B cell (primary cell): ENCODE data around the gene GRID1. TPM values are rescaled to one million over a fixed set of nuclear protein-coding genes. Genes with fewer than 3 reads are reported as not detected.

ENCODE experiments used
- ATAC-seq: fragments of 200-7000 bp; cut with Tn5 transposase; one replicate; pipeline ENCODE4 v1.10.0; 2021; ENCODE audit warnings: low read depth, mild to moderate bottlenecking, moderate number of reproducible peaks, moderate library complexity
- CTCF ChIA-PET: fragments of 350-600 bp; sonication (Branson Sonifier 250); formaldehyde crosslinking; loops from one replicate; lab custom pipeline; 2021; ENCODE audit warnings: antibody characterized with exemption, inconsistent platforms; lab: Charles Lee
- POLR2A ChIA-PET: fragments of 350-600 bp; sonication (Branson Sonifier 250); formaldehyde crosslinking; loops from one replicate; lab custom pipeline; 2021; ENCODE audit warnings: antibody characterized with exemption; lab: Charles Lee
- DNase-seq: peaks from one replicate; pipeline ENCODE4 v3.0.0; 2013
- H2AFZ ChIP-seq: 2 replicates; pipeline ENCODE4 v1.6.1; 2012; ENCODE audit warnings: mild to moderate bottlenecking, low read depth, low read length; ENCODE audit not compliant: insufficient read depth, poor library complexity, severe bottlenecking
- H3K27ac ChIP-seq, 2 donors: 1 replicate in 1 of 2; 2 replicates in 1 of 2; pipeline ENCODE4 v1.5.1; 2012 to 2013; ENCODE audit warnings: low read length in 2 of 2, mild to moderate bottlenecking in 2 of 2, moderate library complexity in 1 of 2
- H3K27me3 ChIP-seq, 4 experiments: fragments of 200-600 bp in 1 of 4; sonication (generic) in 1 of 4; replicated peaks in 1 of 4; 1 replicate in 2 of 4; 2 replicates in 2 of 4; pipeline versions ENCODE4 v1.6.1 to v1.7.0; 2013 to 2016; ENCODE audit warnings: low read length in 3 of 4, mild to moderate bottlenecking in 2 of 4, mixed read lengths in 1 of 4, moderate library complexity in 1 of 4; ENCODE audit not compliant: insufficient read depth in 4 of 4, control insufficient read depth in 3 of 4; ENCODE audit errors: control extremely low read depth in 1 of 4
- H3K36me3 ChIP-seq, 2 experiments: replicated peaks in 1 of 2; 1 replicate in 1 of 2; 2 replicates in 1 of 2; pipeline versions ENCODE4 v1.6.1 to v1.7.1; 2013; ENCODE audit warnings: low read length in 1 of 2; ENCODE audit not compliant: insufficient read depth in 2 of 2, control insufficient read depth in 1 of 2; ENCODE audit errors: control extremely low read depth in 1 of 2, extremely low read depth in 1 of 2
- H3K4me1 ChIP-seq, 2 donors: fragments of 200-600 bp in 1 of 2; sonication (generic) in 1 of 2; 1 replicate in 1 of 2; 2 replicates in 1 of 2; pipeline versions ENCODE4 v1.5.1 to v1.6.1; 2013 to 2017; ENCODE audit warnings: low read length in 2 of 2; ENCODE audit not compliant: control insufficient read depth in 2 of 2, insufficient read depth in 2 of 2
- H3K4me2 ChIP-seq: replicated peaks from 2 replicates; pipeline ENCODE3; 2012; ENCODE audit warnings: mild to moderate bottlenecking, low read depth, low read length; ENCODE audit not compliant: poor library complexity, severe bottlenecking
- H3K4me3 ChIP-seq, 5 experiments: fragments of 200-600 bp in 1 of 5; sonication (generic) in 1 of 5; 1 replicate in 3 of 5; 2 replicates in 2 of 5; pipeline versions ENCODE4 v1.5.1 to v1.7.0; 2011 to 2016; ENCODE audit warnings: low read length in 4 of 5, mild to moderate bottlenecking in 4 of 5, low read depth in 2 of 5, control low read depth in 1 of 5, moderate library complexity in 1 of 5; ENCODE audit not compliant: insufficient read depth in 1 of 5; ENCODE audit errors: control extremely low read depth in 1 of 5, extremely low read depth in 1 of 5
- H3K79me2 ChIP-seq: fragments of 200-600 bp; sonication (generic); one replicate; pipeline ENCODE4 v1.6.0; 2016; ENCODE audit warnings: low read length; ENCODE audit not compliant: control insufficient read depth, insufficient read depth
- H3K9ac ChIP-seq: fragments of 200-600 bp; sonication (generic); 2 replicates; pipeline ENCODE4 v1.6.1; 2017; ENCODE audit warnings: mild to moderate bottlenecking, low read length, moderate library complexity
- H3K9me3 ChIP-seq, 3 donors: one replicate each; pipeline versions ENCODE4 v1.6.1 to v1.7.1; 2013; ENCODE audit warnings: low read length in 2 of 3; ENCODE audit not compliant: control insufficient read depth in 2 of 3, insufficient read depth in 1 of 3; ENCODE audit errors: control extremely low read depth in 1 of 3
- H4K20me1 ChIP-seq: 2 replicates; pipeline ENCODE4 v1.6.0; 2012; ENCODE audit warnings: mild to moderate bottlenecking, low read length; ENCODE audit not compliant: insufficient read depth, control insufficient read depth, poor library complexity, severe bottlenecking
- H3K27ac Mint-ChIP-seq: one replicate; pipeline ENCODE4 v1.8.0; 2021; ENCODE audit warnings: mixed read lengths
- H3K27me3 Mint-ChIP-seq: one replicate; pipeline ENCODE4 v1.8.0; 2021; ENCODE audit warnings: mixed read lengths
- H3K4me1 Mint-ChIP-seq: one replicate; pipeline ENCODE4 v1.8.0; 2021; ENCODE audit warnings: mixed read lengths
- H3K4me3 Mint-ChIP-seq: one replicate; pipeline ENCODE4 v1.8.0; 2021; ENCODE audit warnings: mixed read lengths
- H3K9me3 Mint-ChIP-seq: one replicate; pipeline ENCODE4 v1.8.0; 2022; ENCODE audit warnings: mixed read lengths; ENCODE audit not compliant: insufficient read depth
- EZH2 ChIP-seq: IDR thresholded peaks from 2 replicates; pipeline ENCODE4 v1.6.1; 2012; ENCODE audit warnings: borderline replicate concordance, low read depth, mild to moderate bottlenecking, moderate library complexity, low read length; ENCODE audit not compliant: insufficient read depth, poor library complexity, severe bottlenecking
- WGBS: methylation state at CpG from one replicate; pipeline ENCODE4 v1.1.5; 2013; ENCODE audit warnings: missing lambda C conversion rate; ENCODE audit not compliant: insufficient coverage; 5-methylcytosine and 5-hydroxymethylcytosine counted together
- intact Hi-C: fragments of 100-400 bp; cut with micrococcal nuclease; formaldehyde crosslinking; loops from one replicate; pipeline ENCODE4 v1.10.0; 2022
- polyA plus RNA-seq: library from polyadenylated mRNA; depleted of rRNA; stranded (reverse); fragments of >200 nt; gene quantifications from 2 replicates; pipeline ENCODE4 v1.2.3, GENCODE V29; 2012
- total RNA-seq, 2 donors: library from RNA; stranded (reverse); fragments of 120-200 nt in 1 of 2; gene quantifications; 1 replicate in 1 of 2; 2 replicates in 1 of 2; pipeline versions ENCODE4 v1.2.3 to v1.2.4, GENCODE V29; 2013 to 2022
- TF ChIP-seq, protein P1 (sequence below): fragments of 200-600 bp; IDR thresholded peaks from one replicate; pipeline ENCODE4 v1.8.0; 2022; ENCODE audit warnings: antibody characterized with exemption, mild to moderate bottlenecking

The GRID1 gene
- total and polyA plus RNA-seq, 2 donors (not counting 1 experiment from before 2014, with no cell fraction given): not detected

DNA sequence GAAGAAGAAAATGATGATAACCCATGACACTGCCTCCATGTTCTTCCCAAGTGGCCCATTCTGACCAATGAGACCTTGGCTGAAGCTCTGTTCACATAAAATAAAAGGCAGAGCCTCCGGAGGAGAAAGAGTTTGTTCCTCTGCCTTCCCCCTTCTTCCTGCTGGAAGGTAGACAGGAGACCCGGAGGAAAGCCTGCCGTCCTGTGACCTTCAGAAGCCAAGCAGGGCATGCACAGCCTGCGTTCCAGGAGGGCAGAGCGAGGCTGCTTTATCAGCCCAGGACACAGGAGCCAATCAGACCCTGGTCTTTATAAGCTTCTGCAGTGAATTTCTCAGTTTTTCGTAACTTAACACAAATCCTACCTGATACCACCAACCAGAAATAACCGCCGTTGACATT, 8.6 kb upstream of the GRID1 start:
- Histone ChIP-seq H3K4me1 (peaks cover 5 to 8% of the 10 kb centered on the region in 2 donors), H3K4me2 (no peak overlapping the region), H3K9me3 (peaks cover 0 to 4% (median 0%) of the 10 kb centered on the region in 3 donors), H3K9ac (no peak overlapping the region), H3K4me3 (no peak overlapping the region), H3K27me3 (peaks cover 0 to 56% (median 11%) of the 10 kb centered on the region in 4 experiments), H2AFZ (no peak overlapping the region), H3K79me2 (no peaks in the 10 kb centered on the region), H3K27ac (no peak overlapping the region), H4K20me1 (no peaks in the 10 kb centered on the region), H3K36me3 (no peaks in the 10 kb centered on the region)
- ATAC-seq (no peak), DNase-seq (no peak)
- Mint-ChIP-seq H3K4me3 (no peak overlapping the region), H3K27ac (no peak overlapping the region), H3K27me3 (peaks cover 55% of the 10 kb centered on the region), H3K9me3 (no peaks in the 10 kb centered on the region), H3K4me1 (peaks cover 2% of the 10 kb centered on the region)
- intact Hi-C loops: loop anchor here (5.0 to 10.0 kb wide), 3 partner anchors 378 to 1530 kb away; no protein-coding TSS in a partner anchor
- TF ChIP-seq EZH2: no peak
- TF ChIP-seq, protein P1, sequence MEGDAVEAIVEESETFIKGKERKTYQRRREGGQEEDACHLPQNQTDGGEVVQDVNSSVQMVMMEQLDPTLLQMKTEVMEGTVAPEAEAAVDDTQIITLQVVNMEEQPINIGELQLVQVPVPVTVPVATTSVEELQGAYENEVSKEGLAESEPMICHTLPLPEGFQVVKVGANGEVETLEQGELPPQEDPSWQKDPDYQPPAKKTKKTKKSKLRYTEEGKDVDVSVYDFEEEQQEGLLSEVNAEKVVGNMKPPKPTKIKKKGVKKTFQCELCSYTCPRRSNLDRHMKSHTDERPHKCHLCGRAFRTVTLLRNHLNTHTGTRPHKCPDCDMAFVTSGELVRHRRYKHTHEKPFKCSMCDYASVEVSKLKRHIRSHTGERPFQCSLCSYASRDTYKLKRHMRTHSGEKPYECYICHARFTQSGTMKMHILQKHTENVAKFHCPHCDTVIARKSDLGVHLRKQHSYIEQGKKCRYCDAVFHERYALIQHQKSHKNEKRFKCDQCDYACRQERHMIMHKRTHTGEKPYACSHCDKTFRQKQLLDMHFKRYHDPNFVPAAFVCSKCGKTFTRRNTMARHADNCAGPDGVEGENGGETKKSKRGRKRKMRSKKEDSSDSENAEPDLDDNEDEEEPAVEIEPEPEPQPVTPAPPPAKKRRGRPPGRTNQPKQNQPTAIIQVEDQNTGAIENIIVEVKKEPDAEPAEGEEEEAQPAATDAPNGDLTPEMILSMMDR: no peak
- CTCF ChIA-PET: interaction anchor here (1.0 to 1.6 kb wide), 4 partner anchors 11 to 1835 kb away, joined by 3 to 7 read pairs (median 4); no protein-coding TSS in a partner anchor
- POLR2A ChIA-PET: no interaction called here
- 87% methylated on average over 6 of the region's 8 CpGs for WGBS

DNA sequence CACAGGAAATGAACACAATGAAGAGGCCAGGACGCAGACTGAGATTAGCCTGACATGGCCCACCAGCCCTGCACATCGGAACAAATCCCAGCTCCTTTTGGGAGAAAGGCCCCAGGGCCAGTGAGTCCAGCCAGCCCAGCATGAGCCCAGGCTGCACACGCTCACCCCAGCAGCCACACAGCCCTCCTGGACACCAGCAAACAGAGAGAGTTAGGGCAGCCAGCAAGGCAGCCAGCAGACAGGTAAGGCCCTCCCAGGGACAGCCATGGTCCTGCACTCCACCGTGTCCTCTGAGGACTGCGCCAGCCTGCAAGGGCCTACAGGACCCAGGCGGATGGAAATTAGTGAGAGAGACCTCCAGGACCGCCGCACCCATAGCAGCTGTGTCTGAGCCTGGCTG, 8.1 kb upstream of the GRID1 start:
- Histone ChIP-seq H3K4me3 (no peak overlapping the region), H3K4me1 (peaks cover 5 to 8% of the 10 kb centered on the region in 2 donors), H3K79me2 (no peaks in the 10 kb centered on the region), H3K9me3 (peaks cover 0 to 4% (median 0%) of the 10 kb centered on the region in 3 donors), H3K27ac (no peak overlapping the region), H3K4me2 (no peak overlapping the region), H3K27me3 (peaks cover 0 to 55% (median 11%) of the 10 kb centered on the region in 4 experiments), H3K9ac (no peak overlapping the region), H2AFZ (no peak overlapping the region), H3K36me3 (no peaks in the 10 kb centered on the region), H4K20me1 (no peaks in the 10 kb centered on the region)
- POLR2A ChIA-PET: no interaction called here
- ATAC-seq (no peak), DNase-seq (no peak)
- Mint-ChIP-seq H3K4me3 (no peak overlapping the region), H3K9me3 (no peaks in the 10 kb centered on the region), H3K4me1 (peaks cover 2% of the 10 kb centered on the region), H3K27me3 (peaks cover 56% of the 10 kb centered on the region), H3K27ac (no peak overlapping the region)
- TF ChIP-seq, protein P1: no peak
- no peak for TF ChIP-seq EZH2
- CTCF ChIA-PET: interaction anchor here (1.0 to 1.3 kb wide), 2 partner anchors 13 to 24 kb away, joined by 3 to 6 read pairs; no protein-coding TSS in a partner anchor
- intact Hi-C loops: loop anchor here (5.0 to 10.0 kb wide), 3 partner anchors 377 to 1530 kb away; no protein-coding TSS in a partner anchor
- 87% methylated on average over 3 of the region's 8 CpGs for WGBS
